OCI-LY7 (cell line): ENCODE results near the gene F2RL3. TPM values are rescaled to one million over a fixed set of nuclear protein-coding genes. Genes with fewer than 3 reads are reported as not detected.
"Not testable (repeated sequence)": the region's sequence is repeated elsewhere in the genome, so short reads cannot be mapped to it uniquely, and the experiment has no call there.

Experiments used
- BruUV-seq: library from RNA; stranded (reverse); fragments of 400-500 nt; replicated peaks from 2 replicates; lab custom pipeline; 2021; lab: Mats Ljungman, UMichigan
- CTCF ChIA-PET: fragments of 300-600 bp; sonication (Branson Sonifier 250); formaldehyde crosslinking; loops from one replicate; lab custom pipeline; 2022; ENCODE audit warnings: antibody characterized with exemption; ENCODE audit not compliant: unreplicated experiment; lab: Charles Lee
- POLR2A ChIA-PET: fragments of 300-600 bp; sonication (Branson Sonifier 250); formaldehyde crosslinking; loops from one replicate; lab custom pipeline; 2022; ENCODE audit warnings: antibody characterized with exemption; lab: Charles Lee
- DNase-seq: peaks from one replicate; pipeline ENCODE4 v3.0.0-alpha.2; 2015; ENCODE audit warnings: low spot score
- H2AFZ ChIP-seq: fragments of 200-600 bp; sonication (generic), shearing (Covaris generic); 2 replicates; pipeline ENCODE4 v1.6.1; 2014; ENCODE audit warnings: mild to moderate bottlenecking, antibody characterized with exemption, low read length, moderate library complexity
- H3K27ac ChIP-seq: fragments of 200-600 bp; sonication (generic); 2 replicates; pipeline ENCODE4 v1.5.1; 2014; ENCODE audit warnings: mixed run types, low read depth, mild to moderate bottlenecking, moderate library complexity, low read length, inconsistent platforms; ENCODE audit not compliant: poor library complexity, severe bottlenecking
- H3K36me3 ChIP-seq: fragments of 200-600 bp; sonication (generic); 2 replicates; pipeline ENCODE4 v1.6.1; 2014; ENCODE audit warnings: mild to moderate bottlenecking, antibody characterized with exemption, low read length, moderate library complexity, mixed read lengths; ENCODE audit not compliant: insufficient read depth
- H3K4me1 ChIP-seq: fragments of 200-600 bp; sonication (generic); 2 replicates; pipeline ENCODE4 v1.5.1; 2014; ENCODE audit warnings: mild to moderate bottlenecking, low read length; ENCODE audit not compliant: insufficient read depth, poor library complexity, severe bottlenecking
- H3K4me2 ChIP-seq: fragments of 200-600 bp; sonication (generic); 2 replicates; pipeline ENCODE4 v1.6.1; 2014; ENCODE audit warnings: mild to moderate bottlenecking, low read length
- H3K4me3 ChIP-seq: fragments of 200-600 bp; sonication (generic); 2 replicates; pipeline ENCODE4 v1.5.1; 2014; ENCODE audit warnings: mild to moderate bottlenecking, low read depth, low read length; ENCODE audit not compliant: poor library complexity, severe bottlenecking
- H3K79me2 ChIP-seq: fragments of 200-600 bp; sonication (generic); 2 replicates; pipeline ENCODE4 v1.6.1; 2016; ENCODE audit warnings: low read depth, mild to moderate bottlenecking, low read length, moderate library complexity, mixed read lengths; ENCODE audit not compliant: insufficient read depth
- H3K9me2 ChIP-seq: fragments of 200-600 bp; sonication (generic); 2 replicates; pipeline ENCODE4 v1.6.1; 2016; ENCODE audit warnings: mild to moderate bottlenecking, low read length, mixed read lengths; ENCODE audit not compliant: insufficient read depth
- H3K9me3 ChIP-seq: fragments of 200-600 bp; sonication (generic); 2 replicates; pipeline ENCODE4 v1.6.1; 2014; ENCODE audit warnings: mild to moderate bottlenecking, mixed run types, low read length, mixed read lengths
- H4K20me1 ChIP-seq: fragments of 200-600 bp; sonication (generic); 2 replicates; pipeline ENCODE4 v1.6.1; 2014; ENCODE audit warnings: mild to moderate bottlenecking, antibody characterized with exemption, low read length, moderate library complexity, mixed read lengths; ENCODE audit not compliant: insufficient read depth
- EZH2phosphoT487 ChIP-seq: fragments of 200-600 bp; sonication (generic); IDR thresholded peaks from 2 replicates; pipeline ENCODE4 v1.6.1; 2018; ENCODE audit warnings: low read depth, borderline replicate concordance, mild to moderate bottlenecking, mixed run types, antibody characterized with exemption, low read length, moderate library complexity, mixed read lengths
- intact Hi-C: fragments of 100-400 bp; cut with micrococcal nuclease; formaldehyde crosslinking; loops from one replicate; pipeline ENCODE4 v1.10.0; 2022; ENCODE audit not compliant: unreplicated experiment
- small RNA-seq: library from RNA; depleted of rRNA; stranded (forward); fragments of <200 nt; gene quantifications from one replicate; pipeline ENCODE3, GENCODE V24; 2014
- total RNA-seq, 2 experiments: library from RNA; depleted of rRNA in 1 of 2; stranded (reverse); fragments of >200 nt in 1 of 2; shearing (Covaris generic) in 1 of 2; gene quantifications; 2 replicates each; pipeline ENCODE4 v1.2.3, GENCODE V29; 2014 to 2022
- TF ChIP-seq, protein P1 (sequence below): fragments of 200-600 bp; sonication (generic); conservative IDR thresholded peaks from 2 replicates; pipeline ENCODE4 v1.5.1; 2014; ENCODE audit warnings: mild to moderate bottlenecking, antibody characterized with exemption, low read length, moderate library complexity, mixed read lengths

The F2RL3 gene
- total RNA-seq, 2 experiments from 2014 or later: 0.10 TPM; not detected in 1

DNA sequence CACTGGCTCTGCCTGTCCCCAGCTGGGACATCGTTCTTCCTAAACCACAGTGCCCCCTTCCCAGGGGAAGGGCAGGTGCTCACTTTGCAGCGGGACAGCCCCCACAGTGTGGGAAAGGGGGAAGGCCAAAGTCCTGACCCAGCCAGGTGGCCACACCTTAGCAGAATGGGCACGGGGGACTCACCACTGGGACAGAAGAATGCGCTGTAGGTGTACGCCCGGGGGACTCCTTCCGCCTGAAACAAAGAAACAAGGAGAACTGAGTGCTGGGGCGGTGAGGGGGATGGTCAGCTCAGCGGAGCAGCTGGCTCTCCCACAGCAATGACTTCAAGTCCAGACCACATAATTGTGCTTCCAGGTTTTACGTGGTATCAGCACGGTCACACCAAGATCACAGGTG is 49.4 kb downstream of the F2RL3 start:
- no peak overlapping the region for H3K27ac ChIP-seq
- H2AFZ ChIP-seq: no peak overlapping the region
- H3K4me1 ChIP-seq: no peaks in the 10 kb centered on the region
- no peak for DNase-seq
- no peaks in the 10 kb centered on the region for H3K9me2 ChIP-seq
- no peak overlapping the region for H3K4me2 ChIP-seq
- TF ChIP-seq, protein P1, sequence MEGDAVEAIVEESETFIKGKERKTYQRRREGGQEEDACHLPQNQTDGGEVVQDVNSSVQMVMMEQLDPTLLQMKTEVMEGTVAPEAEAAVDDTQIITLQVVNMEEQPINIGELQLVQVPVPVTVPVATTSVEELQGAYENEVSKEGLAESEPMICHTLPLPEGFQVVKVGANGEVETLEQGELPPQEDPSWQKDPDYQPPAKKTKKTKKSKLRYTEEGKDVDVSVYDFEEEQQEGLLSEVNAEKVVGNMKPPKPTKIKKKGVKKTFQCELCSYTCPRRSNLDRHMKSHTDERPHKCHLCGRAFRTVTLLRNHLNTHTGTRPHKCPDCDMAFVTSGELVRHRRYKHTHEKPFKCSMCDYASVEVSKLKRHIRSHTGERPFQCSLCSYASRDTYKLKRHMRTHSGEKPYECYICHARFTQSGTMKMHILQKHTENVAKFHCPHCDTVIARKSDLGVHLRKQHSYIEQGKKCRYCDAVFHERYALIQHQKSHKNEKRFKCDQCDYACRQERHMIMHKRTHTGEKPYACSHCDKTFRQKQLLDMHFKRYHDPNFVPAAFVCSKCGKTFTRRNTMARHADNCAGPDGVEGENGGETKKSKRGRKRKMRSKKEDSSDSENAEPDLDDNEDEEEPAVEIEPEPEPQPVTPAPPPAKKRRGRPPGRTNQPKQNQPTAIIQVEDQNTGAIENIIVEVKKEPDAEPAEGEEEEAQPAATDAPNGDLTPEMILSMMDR: no peak
- TF ChIP-seq EZH2phosphoT487: no peak
- no TSS peak for BruUV-seq
- H3K9me3 ChIP-seq: peaks cover 19% of the 10 kb centered on the region
- H3K4me3 ChIP-seq: no peak overlapping the region
- no peaks in the 10 kb centered on the region for H3K36me3 ChIP-seq
- H3K79me2 ChIP-seq: no peaks in the 10 kb centered on the region
- ChIA-PET POLR2A (no interaction called here), CTCF (no interaction called here)
- intact Hi-C loops: no loop called here
- H4K20me1 ChIP-seq: no peaks in the 10 kb centered on the region

DNA sequence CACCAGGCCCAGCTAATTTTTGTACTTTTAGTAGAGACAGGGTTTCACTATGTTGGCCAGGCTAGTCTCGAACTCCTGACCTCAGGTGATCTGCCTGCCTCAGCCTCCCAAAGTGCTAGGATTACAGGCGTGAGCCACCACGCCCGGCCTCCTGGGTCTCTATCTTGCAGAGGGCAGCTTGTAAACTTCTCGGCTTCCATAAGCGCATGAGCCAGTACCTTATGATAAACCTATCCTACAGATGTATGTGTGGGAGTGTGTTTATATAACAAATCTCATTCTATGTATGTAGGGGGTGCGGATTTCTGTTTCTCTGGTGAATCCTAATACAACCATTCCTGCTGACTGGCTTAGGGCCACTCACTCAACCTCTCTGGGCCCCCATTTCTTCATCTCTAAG is 51.3 kb downstream of the F2RL3 start:
- H3K4me1 ChIP-seq, H3K9me2 ChIP-seq, H3K4me2 ChIP-seq, H3K27ac ChIP-seq, DNase-seq, H3K36me3 ChIP-seq, CTCF ChIA-PET, H3K4me3 ChIP-seq, H2AFZ ChIP-seq, intact Hi-C loops, H3K79me2 ChIP-seq, BruUV-seq, POLR2A ChIA-PET, H4K20me1 ChIP-seq, H3K9me3 ChIP-seq: not testable (repeated sequence)

DNA sequence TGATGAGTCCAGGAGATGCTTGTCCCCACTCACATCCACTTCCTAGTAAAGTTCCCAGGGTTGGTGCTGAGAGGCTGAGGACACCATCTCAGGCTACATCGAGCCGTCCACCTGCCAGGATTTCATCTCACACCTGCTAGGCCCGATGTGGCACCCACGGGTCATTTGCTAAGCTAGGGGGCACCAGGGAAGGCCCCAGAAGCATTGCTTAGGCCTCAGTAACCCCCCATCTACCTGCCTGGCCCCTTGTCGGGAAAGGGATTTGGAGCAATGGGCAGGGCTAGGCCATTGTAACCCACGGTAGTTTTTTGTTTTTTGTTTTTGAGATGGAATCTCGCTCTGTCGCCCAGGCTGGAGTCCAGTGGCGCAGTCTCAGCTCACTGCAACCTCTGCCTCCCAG is 51.8 kb downstream of the F2RL3 start:
- no peaks in the 10 kb centered on the region for H3K9me2 ChIP-seq
- no peaks in the 10 kb centered on the region for H3K9me3 ChIP-seq
- H2AFZ ChIP-seq: no peak overlapping the region
- H4K20me1 ChIP-seq: no peaks in the 10 kb centered on the region
- no peak overlapping the region for H3K4me2 ChIP-seq
- H3K79me2 ChIP-seq: no peaks in the 10 kb centered on the region
- no peak overlapping the region for H3K4me3 ChIP-seq
- intact Hi-C loops: no loop called here
- DNase-seq: no peak
- no peak overlapping the region for H3K27ac ChIP-seq
- CTCF ChIA-PET: no interaction called here
- TF ChIP-seq, protein P1: no peak
- TF ChIP-seq EZH2phosphoT487: no peak
- no peaks in the 10 kb centered on the region for H3K4me1 ChIP-seq
- no TSS peak for BruUV-seq
- POLR2A ChIA-PET: no interaction called here
- no peaks in the 10 kb centered on the region for H3K36me3 ChIP-seq

Small RNAs within 50 kb of the gene (small RNA-seq; reads per million reads assigned to genes)
- gene RN7SL823P: not detected
- not detected for gene RN7SL835P

Other genes with a start within 250 kb of the F2RL3 start
- 75.5 and 87.0 TPM in 2 replicates for gene SMIM7, start 228.9 kb upstream of the F2RL3 start, total RNA-seq (2014; rRNA removed; shearing (Covaris generic))
- gene SMIM7, start 228.9 kb upstream of the F2RL3 start, total RNA-seq (2022): 96.3 and 104 TPM in 2 replicates
- gene TMEM38A, start 227.9 kb upstream of the F2RL3 start, total RNA-seq (2014; rRNA removed; shearing (Covaris generic)): 10.3 and 20.4 TPM in 2 replicates
- gene TMEM38A, start 227.9 kb upstream of the F2RL3 start, total RNA-seq (2022): 18.1 and 23.6 TPM in 2 replicates
- 0.05 and 0.09 TPM in 2 replicates for gene NWD1, start 169.2 kb upstream of the F2RL3 start, total RNA-seq (2014; rRNA removed; shearing (Covaris generic))
- gene NWD1, start 169.2 kb upstream of the F2RL3 start, total RNA-seq (2022): 0.37 and 0.49 TPM in 2 replicates
- gene SIN3B, start 59.6 kb upstream of the F2RL3 start, total RNA-seq (2014; rRNA removed; shearing (Covaris generic)): 19.4 and 21.4 TPM in 2 replicates
- gene SIN3B, start 59.6 kb upstream of the F2RL3 start, total RNA-seq (2022): 44.7 and 45.4 TPM in 2 replicates
- gene CPAMD8, start 137.8 kb downstream of the F2RL3 start, total RNA-seq (2014; rRNA removed; shearing (Covaris generic)): 0.32 TPM in 1 of 2 replicates, not detected in the other
- gene CPAMD8, start 137.8 kb downstream of the F2RL3 start, total RNA-seq (2022): 1.2 TPM in 2 replicates
- gene HAUS8, start 186.5 kb downstream of the F2RL3 start, total RNA-seq (2014; rRNA removed; shearing (Covaris generic)): 47.3 and 50.7 TPM in 2 replicates
- gene HAUS8, start 186.5 kb downstream of the F2RL3 start, total RNA-seq (2022): 74.1 and 107 TPM in 2 replicates
- 74.7 and 84.9 TPM in 2 replicates for gene MYO9B, start 186.8 kb downstream of the F2RL3 start, total RNA-seq (2014; rRNA removed; shearing (Covaris generic))
- gene MYO9B, start 186.8 kb downstream of the F2RL3 start, total RNA-seq (2022): 144 and 150 TPM in 2 replicates